OCI-LY3 (cell line): ENCODE results near the gene VPS72.
"Not testable (repeated sequence)": the region's sequence is repeated elsewhere in the genome, so short reads cannot be mapped to it uniquely, and the experiment has no call there.

Experiments
- H2AFZ ChIP-seq: fragments of 200-600, 300-600 bp; shearing (Covaris generic); 2 replicates; pipeline ENCODE4 v1.6.0; 2014; ENCODE audit warnings: antibody characterized with exemption, low read depth, low read length
- H3K27ac ChIP-seq: fragments of 200-600, 300-600 bp; sonication (generic); 2 replicates; pipeline ENCODE4 v1.5.1; 2014; ENCODE audit warnings: mild to moderate bottlenecking, low read length, moderate library complexity, mixed read lengths
- H3K27me3 ChIP-seq: fragments of 200-600, 300-600 bp; sonication (generic); 2 replicates; pipeline ENCODE4 v1.6.1; 2014; ENCODE audit warnings: low read depth, low read length, mixed read lengths
- H3K36me3 ChIP-seq: fragments of 200-600, 300-600 bp; sonication (generic); replicated peaks from 2 replicates; pipeline ENCODE3; 2014; ENCODE audit warnings: low read depth, low read length, mixed read lengths
- H3K4me1 ChIP-seq: fragments of 300-600, 200-600 bp; sonication (generic); 2 replicates; pipeline ENCODE4 v1.6.1; 2014; ENCODE audit warnings: low read length, mixed read lengths
- H3K4me2 ChIP-seq: fragments of 200-600, 300-600 bp; sonication (generic); 2 replicates; pipeline ENCODE4 v1.6.1; 2014; ENCODE audit warnings: low read length, mixed read lengths
- H3K4me3 ChIP-seq: fragments of 300-600, 200-600 bp; sonication (generic); 2 replicates; pipeline ENCODE4 v1.5.1; 2014; ENCODE audit warnings: antibody characterized with exemption, mild to moderate bottlenecking, low read length, moderate library complexity
- H3K79me2 ChIP-seq: fragments of 300-600, 200-600 bp; shearing (Covaris generic); 2 replicates; pipeline ENCODE4 v1.6.1; 2014; ENCODE audit warnings: mild to moderate bottlenecking, low read length, mixed read lengths
- H3K9ac ChIP-seq: fragments of 300-600, 200-600 bp; shearing (Covaris generic); 2 replicates; pipeline ENCODE4 v1.6.0; 2014; ENCODE audit warnings: mild to moderate bottlenecking, low read length, moderate library complexity
- H3K9me3 ChIP-seq: fragments of 200-600, 300-600 bp; shearing (Covaris generic); 2 replicates; pipeline ENCODE4 v1.6.1; 2014; ENCODE audit warnings: low read length, mixed read lengths; ENCODE audit not compliant: insufficient read depth
- H4K20me1 ChIP-seq: fragments of 200-600, 300-600 bp; sonication (generic); 2 replicates; pipeline ENCODE4 v1.6.1; 2016; ENCODE audit warnings: low read length, mixed read lengths; ENCODE audit not compliant: insufficient read depth
- CTCF ChIP-seq: fragments of 200-600, 300-600 bp; sonication (generic); IDR thresholded peaks from 2 replicates; pipeline ENCODE4 v1.5.1; 2014; ENCODE audit warnings: antibody characterized with exemption, low read length, low read depth
- EZH2phosphoT487 ChIP-seq: fragments of 200-600 bp; shearing (Covaris generic); IDR thresholded peaks from 2 replicates; pipeline ENCODE4 v1.6.1; 2018; ENCODE audit warnings: antibody characterized with exemption, mixed run types, low read depth

The VPS72 gene

DNA sequence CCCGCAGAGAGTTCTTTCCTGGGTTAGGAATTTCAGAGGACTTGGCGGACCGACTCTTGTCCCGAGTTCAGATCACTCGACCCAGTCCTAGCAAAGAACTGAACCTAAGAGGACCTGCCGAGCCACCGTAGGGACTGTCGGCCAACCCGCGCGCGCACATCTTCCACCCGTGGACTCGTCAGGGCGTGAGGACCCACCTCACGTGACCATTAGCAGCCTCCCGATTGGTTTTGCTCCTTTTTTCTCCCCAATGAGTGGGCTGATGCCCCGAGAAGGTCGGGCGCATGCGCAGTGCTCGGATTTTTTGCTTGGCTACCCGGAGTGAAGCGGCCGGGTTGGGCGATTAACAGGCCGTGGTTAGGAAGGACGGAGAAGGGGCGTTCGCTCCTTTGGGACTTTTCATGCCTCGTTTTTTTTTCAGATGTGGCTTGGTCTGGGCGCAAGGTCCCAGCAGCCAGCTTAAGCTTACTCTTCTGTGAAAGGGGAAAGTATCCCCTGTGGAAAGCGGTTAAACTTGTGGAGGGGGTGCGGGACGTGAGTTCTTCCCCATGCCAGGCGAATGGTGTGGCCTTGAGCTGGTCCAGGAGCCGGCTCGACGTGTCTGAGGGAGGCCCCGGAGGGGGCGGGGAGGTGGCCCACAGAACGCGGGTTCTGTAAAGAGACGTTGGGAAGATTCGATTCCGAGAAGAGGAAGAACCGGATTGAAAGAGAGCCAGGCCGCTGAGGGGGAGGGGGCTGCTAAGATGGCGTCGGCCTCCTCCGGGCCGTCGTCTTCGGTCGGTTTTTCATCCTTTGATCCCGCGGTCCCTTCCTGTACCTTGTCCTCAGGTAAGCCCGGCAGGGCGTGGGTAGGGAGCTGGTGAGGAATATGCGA, 8.5 kb upstream of the VPS72 start, which contains the start of gene PIP5K1A:
PIP5K1A (plus strand) TSS at position 299 of the 874 bp plus-strand sequence; CDS start at position 744, 445 bp downstream.
- Histone ChIP-seq H3K4me2 (peak within 1 kb of the TSS; percentile 100), H3K4me3 (peak within 1 kb of the TSS; percentile 97), H3K9ac (peak within 1 kb of the TSS; percentile 97), H3K9me3 (no peaks in the 10 kb centered on the region), H3K27me3 (peaks cover 9% of the 10 kb centered on the region), H3K79me2 (peaks cover 52% of the 10 kb centered on the region), H3K27ac (peak within 1 kb of the TSS; percentile 86), H3K4me1 (peaks cover 33% of the 10 kb centered on the region), H2AFZ (peak within 1 kb of the TSS; percentile 65), H3K36me3 (peaks cover 18% of the 10 kb centered on the region), H4K20me1 (peaks cover 29% of the 10 kb centered on the region)
- TF ChIP-seq CTCF (no peak), EZH2phosphoT487 (no peak)

GRCh38 chr1:151197863-151198253, 7.9 kb upstream of the VPS72 start:
- Histone ChIP-seq H3K9ac (peak overlapping the region; percentile 97), H3K9me3 (no peaks in the 10 kb centered on the region), H3K4me3 (peak overlapping the region; percentile 97), H3K4me1 (peaks cover 33% of the 10 kb centered on the region), H2AFZ (peak overlapping the region; percentile 65), H3K79me2 (peaks cover 46% of the 10 kb centered on the region), H3K27ac (peak overlapping the region; percentile 86), H3K36me3 (peaks cover 16% of the 10 kb centered on the region), H3K4me2 (peak overlapping the region; percentile 90), H3K27me3 (peaks cover 9% of the 10 kb centered on the region), H4K20me1 (peaks cover 25% of the 10 kb centered on the region)
- TF ChIP-seq CTCF (no peak), EZH2phosphoT487 (no peak)

DNA sequence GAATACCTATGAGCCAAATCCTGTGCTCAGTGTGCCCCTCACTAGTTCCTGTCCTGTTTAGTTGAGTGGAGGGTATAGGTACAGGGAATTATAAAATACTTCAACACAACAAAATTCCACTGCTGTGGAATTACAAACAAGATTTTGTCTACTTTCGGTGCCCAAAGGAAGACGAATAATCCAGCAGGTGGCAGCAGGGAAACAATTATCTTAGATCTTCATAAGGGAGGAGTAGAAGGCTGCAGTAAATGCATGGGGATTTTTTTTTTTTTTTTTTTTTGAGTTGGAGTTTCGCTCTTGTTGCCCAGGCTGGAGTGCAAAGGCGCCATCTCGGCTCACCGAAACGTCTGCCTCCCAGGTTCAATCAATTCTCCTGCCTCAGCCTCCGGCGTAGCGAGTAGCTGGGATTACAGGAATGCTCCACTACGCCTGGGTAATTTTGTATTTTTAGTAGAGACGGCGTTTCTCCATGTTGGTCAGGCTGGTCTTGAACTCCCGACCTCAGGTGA, 6.3 kb upstream of the VPS72 start:
- Histone ChIP-seq H3K9ac (peak overlapping the region; percentile 74), H3K27ac (peak overlapping the region; percentile 28), H3K27me3 (peaks cover 9% of the 10 kb centered on the region), H2AFZ (peak overlapping the region; percentile 94), H3K79me2 (peaks cover 31% of the 10 kb centered on the region), H3K4me1 (peaks cover 22% of the 10 kb centered on the region), H3K9me3 (no peaks in the 10 kb centered on the region), H3K36me3 (peaks cover 7% of the 10 kb centered on the region), H4K20me1 (peaks cover 13% of the 10 kb centered on the region), H3K4me3 (peak overlapping the region; percentile 82), H3K4me2 (peak overlapping the region; percentile 89)
- peak; percentile 77 for TF ChIP-seq CTCF
- TF ChIP-seq EZH2phosphoT487: no peak

- not testable (repeated sequence) for H3K27ac ChIP-seq, H3K9ac ChIP-seq, H3K36me3 ChIP-seq, H4K20me1 ChIP-seq, H3K27me3 ChIP-seq, H3K9me3 ChIP-seq
- peak overlapping the region; percentile 82; the same call in 1 of the 2 replicates for H3K4me3 ChIP-seq
- peak overlapping the region; percentile 89 for H3K4me2 ChIP-seq
- H3K79me2 ChIP-seq: peaks cover 18% of the 10 kb centered on the region
- 0 out of 2 replicates have a peak overlapping the region, but pooled peaks have one; percentile 12 for H2AFZ ChIP-seq
- peaks cover 20% of the 10 kb centered on the region for H3K4me1 ChIP-seq
Observed at GRCh38 chr1:151194894-151195594, 5.0 kb upstream of the VPS72 start.
